Heart left ventricle (tissue), 13 donors: Measurements from ENCODE around the gene NOX3.

Source experiments
- POLR2A ChIP-seq, 2 donors: fragments of 450-650 bp; IDR thresholded peaks; one replicate each; pipeline ENCODE4 v1.6.1; 2017; ENCODE audit warnings: antibody characterized with exemption in 2 of 2, mild to moderate bottlenecking in 2 of 2, moderate library complexity in 2 of 2
- TF ChIP-seq, protein P1 (sequence below), 12 donors: fragments of 200-600 bp; sonication (generic) in 4 of 12; IDR thresholded peaks; one replicate each; pipeline versions ENCODE4 v1.5.0 to v1.8.0; 2018 to 2022; ENCODE audit warnings: antibody characterized with exemption in 12 of 12, mild to moderate bottlenecking in 5 of 12
- donor health status: ischemic (EF 13 %, LVEDD 7.1; RV severe dilation, severe dysfunction).
- donor health status: DM: no; HTN: yes; CAD: no.
- donor health status: DM: no; HTN: no; CAD: no.
- donor health status: ischemic (EF 25% LVEDD 6.9; RV normal size, moderate dysfunction).
- donor health status: ischemic (EF 25% LVEDD 5.7; RV mildly dilated, moderate dysfunction).
- donor health status: ischemic (EF 35%, LVEDD 5.7; RV mildly dilated, moderate dysfunction).
- donor health status: nonischemic (EF 11% LVEDD 7.7; RV severe dilation, severe dysfunction).
- donor health status: DM: yes; HTN: yes; CAD: no.
- donor health status: PGD.
- donor health status: ischemic (EF 29% LVEDD 5.4; RV normal size, mild dysfunction).
- donor health status: nonischemic (EF 23%, LVEDD 6.1; RV moderate dilation, normal function).

DNA sequence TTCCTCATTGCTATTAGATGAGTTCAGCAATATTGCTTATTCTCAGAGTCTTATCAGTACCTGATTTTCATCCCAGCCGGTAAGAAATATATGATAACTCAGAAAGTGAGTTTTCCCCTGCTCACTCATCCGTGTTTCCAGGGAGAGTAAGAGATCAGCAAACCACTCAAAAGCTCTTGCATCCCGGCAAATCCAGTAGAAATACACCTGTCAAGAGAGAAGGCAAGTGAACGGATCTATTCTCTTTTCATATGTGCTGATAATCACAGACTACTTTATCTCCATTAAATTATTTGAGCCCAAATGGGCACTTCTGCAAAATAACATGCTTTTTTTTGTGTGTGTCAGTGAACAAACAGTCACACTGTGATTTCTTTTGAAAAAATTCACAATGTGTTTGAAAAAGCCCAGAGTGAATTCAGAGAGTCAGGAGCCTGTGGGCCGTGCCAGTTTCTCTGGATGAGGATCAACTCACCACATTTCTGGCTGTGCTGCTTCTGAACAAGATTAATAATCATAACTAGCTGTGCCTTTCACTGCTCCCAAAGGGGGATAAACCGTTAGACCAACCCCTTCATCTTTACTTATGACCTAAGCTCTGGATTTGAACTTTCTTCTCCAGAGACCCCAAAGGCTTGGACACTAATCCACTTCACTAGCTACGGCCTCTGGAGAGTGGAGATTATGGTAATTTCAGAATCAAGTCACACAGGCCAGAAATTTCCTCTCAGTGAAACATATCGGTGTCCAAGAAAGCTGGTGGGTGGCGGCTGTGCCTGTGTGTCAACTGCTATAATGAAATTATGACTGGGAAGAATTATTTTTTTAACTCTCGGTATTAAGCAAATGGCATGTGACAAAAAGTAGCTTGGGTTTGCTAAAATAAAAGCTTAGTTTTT lies 44.2 kb downstream of the NOX3 start:
- TF ChIP-seq, protein P1, sequence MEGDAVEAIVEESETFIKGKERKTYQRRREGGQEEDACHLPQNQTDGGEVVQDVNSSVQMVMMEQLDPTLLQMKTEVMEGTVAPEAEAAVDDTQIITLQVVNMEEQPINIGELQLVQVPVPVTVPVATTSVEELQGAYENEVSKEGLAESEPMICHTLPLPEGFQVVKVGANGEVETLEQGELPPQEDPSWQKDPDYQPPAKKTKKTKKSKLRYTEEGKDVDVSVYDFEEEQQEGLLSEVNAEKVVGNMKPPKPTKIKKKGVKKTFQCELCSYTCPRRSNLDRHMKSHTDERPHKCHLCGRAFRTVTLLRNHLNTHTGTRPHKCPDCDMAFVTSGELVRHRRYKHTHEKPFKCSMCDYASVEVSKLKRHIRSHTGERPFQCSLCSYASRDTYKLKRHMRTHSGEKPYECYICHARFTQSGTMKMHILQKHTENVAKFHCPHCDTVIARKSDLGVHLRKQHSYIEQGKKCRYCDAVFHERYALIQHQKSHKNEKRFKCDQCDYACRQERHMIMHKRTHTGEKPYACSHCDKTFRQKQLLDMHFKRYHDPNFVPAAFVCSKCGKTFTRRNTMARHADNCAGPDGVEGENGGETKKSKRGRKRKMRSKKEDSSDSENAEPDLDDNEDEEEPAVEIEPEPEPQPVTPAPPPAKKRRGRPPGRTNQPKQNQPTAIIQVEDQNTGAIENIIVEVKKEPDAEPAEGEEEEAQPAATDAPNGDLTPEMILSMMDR (IDR thresholded peaks at IDR 0.05): no peak
- no peak for TF ChIP-seq POLR2A (IDR thresholded peaks at IDR 0.05)
